Anterior cingulate cortex (tissue), 58 donors: Measurements from ENCODE around the gene GSTO1.
A peak's percentile ranks its signal among the peaks of the same experiment; 100 is the strongest.

ENCODE experiments used
- DNase-seq, 58 donors: peaks; one replicate each; lab custom pipeline; 2025; lab: John Stamatoyannopoulos, UW

GSTO1 gene

GRCh38 chr10:104301907-104302690 is 47.4 kb downstream of the GSTO1 start:
- no peak for DNase-seq

- no peak for DNase-seq
Observed at GRCh38 chr10:104303594-104304355, 49.1 kb downstream of the GSTO1 start.

GRCh38 chr10:104304356-104304745 is 49.7 kb downstream of the GSTO1 start:
- no peak for DNase-seq

GRCh38 chr10:104304927-104305326 is 50.2 kb downstream of the GSTO1 start:
- no peak for DNase-seq

- DNase-seq: no peak
Observed at GRCh38 chr10:104306897-104307296, 52.2 kb downstream of the GSTO1 start.

GRCh38 chr10:104307576-104308438 is 53.1 kb downstream of the GSTO1 start:
- no peak for DNase-seq

- DNase-seq: no peak
Observed at GRCh38 chr10:104308439-104308903, 53.8 kb downstream of the GSTO1 start.

- DNase-seq: peak in 1 of 58 donors; percentile 14
Observed at GRCh38 chr10:104309980-104310978, 55.6 kb downstream of the GSTO1 start.

- no peak for DNase-seq
Observed at GRCh38 chr10:104311184-104311720, 56.6 kb downstream of the GSTO1 start.

- DNase-seq: no peak
Observed at GRCh38 chr10:104314591-104315485, 60.1 kb downstream of the GSTO1 start.

- DNase-seq: no peak
Observed at GRCh38 chr10:104315486-104315921, 60.8 kb downstream of the GSTO1 start.

- DNase-seq: no peak
Observed at GRCh38 chr10:104316321-104317099, 61.8 kb downstream of the GSTO1 start.
